ENCODE data around the gene GRAMD2B.

DNA sequence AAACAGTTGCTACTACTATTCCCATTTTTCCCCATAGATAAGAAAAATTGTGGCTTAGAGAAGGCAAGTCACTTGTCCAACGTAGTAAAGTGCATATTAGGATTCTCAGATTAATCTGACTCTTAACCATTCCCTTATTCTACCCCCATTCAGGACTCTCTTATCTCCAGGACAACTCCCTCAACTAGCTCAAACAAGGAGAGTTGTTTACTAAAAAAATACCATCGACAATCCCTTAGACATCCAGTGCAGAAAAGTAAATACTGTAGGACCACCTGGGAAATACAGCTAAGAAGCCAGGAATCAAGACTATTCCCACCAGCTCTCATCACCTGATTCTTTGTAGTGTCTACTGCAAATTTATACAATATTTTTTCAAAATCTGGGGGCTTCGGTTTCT, 9.4 kb upstream of the GRAMD2B start:
- TF ChIP-seq, protein P1, sequence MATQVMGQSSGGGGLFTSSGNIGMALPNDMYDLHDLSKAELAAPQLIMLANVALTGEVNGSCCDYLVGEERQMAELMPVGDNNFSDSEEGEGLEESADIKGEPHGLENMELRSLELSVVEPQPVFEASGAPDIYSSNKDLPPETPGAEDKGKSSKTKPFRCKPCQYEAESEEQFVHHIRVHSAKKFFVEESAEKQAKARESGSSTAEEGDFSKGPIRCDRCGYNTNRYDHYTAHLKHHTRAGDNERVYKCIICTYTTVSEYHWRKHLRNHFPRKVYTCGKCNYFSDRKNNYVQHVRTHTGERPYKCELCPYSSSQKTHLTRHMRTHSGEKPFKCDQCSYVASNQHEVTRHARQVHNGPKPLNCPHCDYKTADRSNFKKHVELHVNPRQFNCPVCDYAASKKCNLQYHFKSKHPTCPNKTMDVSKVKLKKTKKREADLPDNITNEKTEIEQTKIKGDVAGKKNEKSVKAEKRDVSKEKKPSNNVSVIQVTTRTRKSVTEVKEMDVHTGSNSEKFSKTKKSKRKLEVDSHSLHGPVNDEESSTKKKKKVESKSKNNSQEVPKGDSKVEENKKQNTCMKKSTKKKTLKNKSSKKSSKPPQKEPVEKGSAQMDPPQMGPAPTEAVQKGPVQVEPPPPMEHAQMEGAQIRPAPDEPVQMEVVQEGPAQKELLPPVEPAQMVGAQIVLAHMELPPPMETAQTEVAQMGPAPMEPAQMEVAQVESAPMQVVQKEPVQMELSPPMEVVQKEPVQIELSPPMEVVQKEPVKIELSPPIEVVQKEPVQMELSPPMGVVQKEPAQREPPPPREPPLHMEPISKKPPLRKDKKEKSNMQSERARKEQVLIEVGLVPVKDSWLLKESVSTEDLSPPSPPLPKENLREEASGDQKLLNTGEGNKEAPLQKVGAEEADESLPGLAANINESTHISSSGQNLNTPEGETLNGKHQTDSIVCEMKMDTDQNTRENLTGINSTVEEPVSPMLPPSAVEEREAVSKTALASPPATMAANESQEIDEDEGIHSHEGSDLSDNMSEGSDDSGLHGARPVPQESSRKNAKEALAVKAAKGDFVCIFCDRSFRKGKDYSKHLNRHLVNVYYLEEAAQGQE (IDR thresholded peaks at IDR 0.05; ENCODE audit: insufficient read depth in 1 of 2, low read depth in 2 of 2, low read length in 1 of 2): no peak
- TF ChIP-seq, protein P2, sequence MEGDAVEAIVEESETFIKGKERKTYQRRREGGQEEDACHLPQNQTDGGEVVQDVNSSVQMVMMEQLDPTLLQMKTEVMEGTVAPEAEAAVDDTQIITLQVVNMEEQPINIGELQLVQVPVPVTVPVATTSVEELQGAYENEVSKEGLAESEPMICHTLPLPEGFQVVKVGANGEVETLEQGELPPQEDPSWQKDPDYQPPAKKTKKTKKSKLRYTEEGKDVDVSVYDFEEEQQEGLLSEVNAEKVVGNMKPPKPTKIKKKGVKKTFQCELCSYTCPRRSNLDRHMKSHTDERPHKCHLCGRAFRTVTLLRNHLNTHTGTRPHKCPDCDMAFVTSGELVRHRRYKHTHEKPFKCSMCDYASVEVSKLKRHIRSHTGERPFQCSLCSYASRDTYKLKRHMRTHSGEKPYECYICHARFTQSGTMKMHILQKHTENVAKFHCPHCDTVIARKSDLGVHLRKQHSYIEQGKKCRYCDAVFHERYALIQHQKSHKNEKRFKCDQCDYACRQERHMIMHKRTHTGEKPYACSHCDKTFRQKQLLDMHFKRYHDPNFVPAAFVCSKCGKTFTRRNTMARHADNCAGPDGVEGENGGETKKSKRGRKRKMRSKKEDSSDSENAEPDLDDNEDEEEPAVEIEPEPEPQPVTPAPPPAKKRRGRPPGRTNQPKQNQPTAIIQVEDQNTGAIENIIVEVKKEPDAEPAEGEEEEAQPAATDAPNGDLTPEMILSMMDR (IDR thresholded peaks at IDR 0.05): no peak
- no peak for TF ChIP-seq POLR2AphosphoS5 (IDR thresholded peaks at IDR 0.05; ENCODE audit: low read depth, low read length)
- no peak for TF ChIP-seq SIN3A (IDR thresholded peaks at IDR 0.05; ENCODE audit: borderline replicate concordance, insufficient read depth, low read depth, low read length)
